Parathyroid adenoma (tissue), 2 donors: ENCODE measurements around the gene ABCD3.

Experiments used
- H2AFZ ChIP-seq: fragments of 300-600 bp; sonication (generic); one replicate; pipeline ENCODE4 v1.7.0; 2017; ENCODE audit warnings: antibody characterized with exemption, mild to moderate bottlenecking
- H3K27ac ChIP-seq: fragments of 300-600 bp; sonication (generic); one replicate; pipeline ENCODE4 v1.7.0; 2017
- H3K27me3 ChIP-seq: fragments of 300-600 bp; sonication (generic); one replicate; pipeline ENCODE4 v1.7.0; 2017; ENCODE audit warnings: low read length; ENCODE audit not compliant: control insufficient read depth, insufficient read depth
- H3K36me3 ChIP-seq: fragments of 300-600 bp; sonication (generic); one replicate; pipeline ENCODE4 v1.7.0; 2017; ENCODE audit warnings: low read length; ENCODE audit not compliant: control insufficient read depth, insufficient read depth
- H3K4me1 ChIP-seq: fragments of 300-600 bp; sonication (generic); one replicate; pipeline ENCODE4 v1.7.0; 2017; ENCODE audit warnings: control low read depth
- H3K4me2 ChIP-seq: fragments of 300-600 bp; sonication (generic); one replicate; pipeline ENCODE4 v1.7.0; 2017; ENCODE audit warnings: low read length
- H3K4me3 ChIP-seq: fragments of 300-600 bp; sonication (generic); one replicate; pipeline ENCODE4 v1.7.0; 2017; ENCODE audit warnings: low read depth, low read length
- H3K79me2 ChIP-seq: fragments of 300-600 bp; sonication (generic); one replicate; pipeline ENCODE4 v1.7.0; 2017; ENCODE audit warnings: control low read depth
- H3K9ac ChIP-seq: fragments of 300-600 bp; sonication (generic); one replicate; pipeline ENCODE4 v1.7.0; 2017; ENCODE audit warnings: mild to moderate bottlenecking
- H3K9me3 ChIP-seq: fragments of 300-600 bp; sonication (generic); one replicate; pipeline ENCODE4 v1.7.0; 2017; ENCODE audit warnings: low read length; ENCODE audit not compliant: control insufficient read depth
- CTCF ChIP-seq: fragments of 300-600 bp; sonication (generic); IDR thresholded peaks from one replicate; pipeline ENCODE4 v1.7.0; 2017; ENCODE audit warnings: antibody characterized with exemption, mild to moderate bottlenecking
- donor health status: primary hyperparathyroidism.

The ABCD3 gene

GRCh38 chr1:94553323-94553730 lies 135.1 kb downstream of the ABCD3 start:
- no peaks in the 10 kb centered on the region for H3K79me2 ChIP-seq
- TF ChIP-seq CTCF, result no peak
- no peak overlapping the region for H3K4me3 ChIP-seq
- peak overlapping the region; percentile 31 for H2AFZ ChIP-seq
- H3K36me3 ChIP-seq, result no peaks in the 10 kb centered on the region
- H3K27ac ChIP-seq, result peak overlapping the region; percentile 96
- H3K27me3 ChIP-seq, result no peaks in the 10 kb centered on the region
- H3K4me1 ChIP-seq, result peaks cover 50% of the 10 kb centered on the region
- H3K9ac ChIP-seq, result no peak overlapping the region
- no peaks in the 10 kb centered on the region for H3K9me3 ChIP-seq
- H3K4me2 ChIP-seq, result no peak overlapping the region

GRCh38 chr1:94553931-94554330 lies 135.7 kb downstream of the ABCD3 start:
- H3K4me3 ChIP-seq, result no peak overlapping the region
- no peaks in the 10 kb centered on the region for H3K79me2 ChIP-seq
- H3K36me3 ChIP-seq, result no peaks in the 10 kb centered on the region
- no peak overlapping the region for H3K9ac ChIP-seq
- no peak overlapping the region for H2AFZ ChIP-seq
- H3K4me1 ChIP-seq, result peaks cover 48% of the 10 kb centered on the region
- H3K27me3 ChIP-seq, result no peaks in the 10 kb centered on the region
- no peak for TF ChIP-seq CTCF
- no peaks in the 10 kb centered on the region for H3K9me3 ChIP-seq
- peak overlapping the region; percentile 96 for H3K27ac ChIP-seq
- H3K4me2 ChIP-seq, result no peak overlapping the region

- peak overlapping the region; percentile 96 for H3K27ac ChIP-seq
Observed at GRCh38 chr1:94554580-94554979, 136.4 kb downstream of the ABCD3 start.

GRCh38 chr1:94555091-94555490 lies 136.9 kb downstream of the ABCD3 start:
- no peaks in the 10 kb centered on the region for H3K79me2 ChIP-seq
- H3K36me3 ChIP-seq, result no peaks in the 10 kb centered on the region
- H3K9me3 ChIP-seq, result no peaks in the 10 kb centered on the region
- no peak overlapping the region for H3K4me3 ChIP-seq
- no peak overlapping the region for H2AFZ ChIP-seq
- H3K27ac ChIP-seq, result no peak overlapping the region
- peaks cover 37% of the 10 kb centered on the region for H3K4me1 ChIP-seq
- no peak overlapping the region for H3K4me2 ChIP-seq
- no peak for TF ChIP-seq CTCF
- no peak overlapping the region for H3K9ac ChIP-seq
- H3K27me3 ChIP-seq, result no peaks in the 10 kb centered on the region

More at GRCh38 chr1:94554580-94554979, 136.4 kb downstream of the ABCD3 start:
- TF ChIP-seq CTCF, result no peak
- Histone ChIP-seq H3K9me3 (no peaks in the 10 kb centered on the region), H3K27me3 (no peaks in the 10 kb centered on the region), H3K36me3 (no peaks in the 10 kb centered on the region), H2AFZ (no peak overlapping the region), H3K4me1 (peaks cover 42% of the 10 kb centered on the region), H3K4me2 (no peak overlapping the region), H3K9ac (no peak overlapping the region), H3K4me3 (no peak overlapping the region), H3K79me2 (no peaks in the 10 kb centered on the region)

- no peak overlapping the region for H3K27ac ChIP-seq
- no peak overlapping the region for H3K4me2 ChIP-seq
- no peak for TF ChIP-seq CTCF
- H3K9me3 ChIP-seq, result no peaks in the 10 kb centered on the region
- H3K4me3 ChIP-seq, result no peak overlapping the region
- no peaks in the 10 kb centered on the region for H3K79me2 ChIP-seq
- peaks cover 12% of the 10 kb centered on the region for H3K4me1 ChIP-seq
- H3K27me3 ChIP-seq, result no peaks in the 10 kb centered on the region
- H3K9ac ChIP-seq, result no peak overlapping the region
- peak overlapping the region; percentile 39 for H2AFZ ChIP-seq
- no peaks in the 10 kb centered on the region for H3K36me3 ChIP-seq
Observed at GRCh38 chr1:94559921-94560320, 141.7 kb downstream of the ABCD3 start.
